GM21825 (cell line): ENCODE data around the gene MAN1C1.

ENCODE experiments used
- ATAC-seq: cut with Tn5 transposase; IDR thresholded peaks from one replicate; pipeline ENCODE4 v1.9.1; 2021; ENCODE audit warnings: mild to moderate bottlenecking, moderate library complexity; ENCODE audit not compliant: unreplicated experiment

MAN1C1 gene

DNA sequence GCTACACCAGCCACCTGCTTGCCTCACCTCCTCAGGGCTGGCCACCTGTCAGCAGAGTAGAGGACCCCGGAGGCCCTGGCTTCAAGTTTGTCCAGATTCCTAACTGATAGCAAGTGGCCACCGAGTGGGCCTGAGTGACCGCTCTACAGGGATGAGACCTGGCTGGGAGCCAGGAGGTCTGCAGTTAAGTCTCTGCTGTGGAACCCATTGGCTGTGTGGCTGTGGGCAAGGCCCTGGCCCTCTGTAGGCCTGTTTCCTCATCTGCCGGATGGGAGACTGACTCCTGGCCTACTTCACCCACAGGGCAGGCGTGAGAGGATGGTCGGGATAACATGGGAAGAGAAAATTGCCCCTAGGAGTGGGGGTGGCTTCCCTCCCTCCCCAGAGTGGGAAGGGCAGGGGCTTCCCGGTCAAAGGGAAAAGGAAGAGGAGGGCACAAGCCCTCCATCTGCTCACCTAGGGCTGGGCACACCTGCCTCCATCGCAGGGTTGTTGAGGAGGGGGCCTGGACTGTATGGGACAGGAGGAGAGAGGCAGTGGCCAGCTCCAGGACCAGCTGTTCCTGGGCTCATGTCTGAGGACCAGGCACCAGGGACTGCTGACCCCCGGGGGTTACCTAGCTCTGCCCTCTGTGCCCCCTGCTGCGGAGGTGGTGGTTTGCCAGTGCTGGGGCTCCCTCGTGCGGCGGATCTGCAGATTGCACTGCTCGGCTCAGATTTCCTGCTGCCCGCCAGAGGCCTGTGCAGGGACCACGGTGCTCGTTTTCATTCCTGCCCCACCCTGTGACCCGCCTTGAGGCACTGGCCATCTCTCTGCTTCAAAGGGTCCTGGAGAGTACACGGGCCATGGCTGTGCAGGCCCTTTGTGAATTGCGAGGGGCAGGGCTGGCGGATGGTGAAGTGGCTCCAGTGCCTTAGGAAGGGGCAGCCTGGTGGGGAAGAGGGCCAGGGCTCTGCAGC is 194.0 kb downstream of the MAN1C1 start:
- ATAC-seq: no peak

DNA sequence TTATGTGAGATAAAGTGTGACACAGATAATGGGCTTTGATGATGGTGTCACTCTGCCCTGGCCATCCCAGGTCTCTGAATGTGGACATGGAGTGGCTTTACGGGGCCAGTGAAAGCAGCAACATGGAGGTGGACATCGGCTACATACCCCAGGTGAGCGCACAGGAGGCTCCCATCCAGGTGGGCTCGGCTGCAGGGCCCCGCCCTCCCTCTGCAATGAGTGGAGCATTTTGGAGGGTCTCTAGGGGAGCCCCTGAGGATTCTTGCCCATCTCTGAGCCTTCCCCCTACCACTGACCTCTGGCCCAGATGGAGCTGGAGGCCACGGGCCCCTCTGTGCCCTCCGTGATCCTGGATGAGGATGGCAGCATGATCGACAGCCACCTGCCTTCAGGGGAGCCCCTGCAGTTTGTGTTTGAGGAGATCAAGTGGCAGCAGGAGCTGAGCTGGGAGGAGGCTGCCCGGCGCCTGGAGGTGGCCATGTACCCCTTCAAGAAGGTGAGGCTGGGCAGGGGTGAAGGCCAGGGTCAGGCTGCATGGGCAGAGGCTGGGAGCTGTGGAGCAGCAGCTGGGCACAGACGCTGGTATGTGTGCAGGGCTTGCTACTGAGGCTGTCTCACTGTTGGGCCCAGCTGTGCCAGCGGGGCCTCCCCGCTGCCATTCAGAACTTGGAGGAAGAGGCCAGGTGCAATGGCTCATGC is 194.9 kb downstream of the MAN1C1 start:
- ATAC-seq: no peak

DNA sequence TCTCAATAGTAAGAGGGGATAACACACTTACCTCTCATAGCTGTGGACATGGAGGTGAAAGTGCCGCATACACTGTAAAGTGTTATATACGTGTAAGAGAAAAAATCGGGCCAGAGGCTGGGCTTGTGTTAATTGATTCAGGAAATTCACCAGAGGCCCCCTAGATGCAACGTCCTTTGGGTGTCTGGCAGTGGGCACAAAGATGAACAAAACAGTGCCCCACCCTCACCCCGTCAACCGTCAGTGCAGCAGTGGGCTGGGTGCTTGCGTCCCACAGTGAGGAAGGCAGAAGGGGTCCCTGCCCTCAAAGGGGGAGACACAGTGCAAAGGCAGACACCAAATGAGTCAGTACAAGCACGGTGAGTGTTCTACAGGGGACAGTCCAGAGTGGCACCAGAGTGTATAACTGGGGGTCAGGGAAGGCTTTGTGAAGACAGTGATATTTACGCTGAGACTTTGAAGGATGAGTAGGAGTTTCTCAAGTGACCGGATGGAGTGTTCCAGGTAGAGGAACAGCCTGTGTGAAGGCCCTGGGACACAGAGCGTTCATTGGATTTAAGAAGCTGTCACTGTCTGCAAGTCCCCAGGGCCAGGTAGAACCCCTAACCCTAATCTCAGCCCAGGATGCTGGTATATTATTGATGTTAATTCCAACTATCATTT is 196.6 kb downstream of the MAN1C1 start:
- ATAC-seq: no peak

DNA sequence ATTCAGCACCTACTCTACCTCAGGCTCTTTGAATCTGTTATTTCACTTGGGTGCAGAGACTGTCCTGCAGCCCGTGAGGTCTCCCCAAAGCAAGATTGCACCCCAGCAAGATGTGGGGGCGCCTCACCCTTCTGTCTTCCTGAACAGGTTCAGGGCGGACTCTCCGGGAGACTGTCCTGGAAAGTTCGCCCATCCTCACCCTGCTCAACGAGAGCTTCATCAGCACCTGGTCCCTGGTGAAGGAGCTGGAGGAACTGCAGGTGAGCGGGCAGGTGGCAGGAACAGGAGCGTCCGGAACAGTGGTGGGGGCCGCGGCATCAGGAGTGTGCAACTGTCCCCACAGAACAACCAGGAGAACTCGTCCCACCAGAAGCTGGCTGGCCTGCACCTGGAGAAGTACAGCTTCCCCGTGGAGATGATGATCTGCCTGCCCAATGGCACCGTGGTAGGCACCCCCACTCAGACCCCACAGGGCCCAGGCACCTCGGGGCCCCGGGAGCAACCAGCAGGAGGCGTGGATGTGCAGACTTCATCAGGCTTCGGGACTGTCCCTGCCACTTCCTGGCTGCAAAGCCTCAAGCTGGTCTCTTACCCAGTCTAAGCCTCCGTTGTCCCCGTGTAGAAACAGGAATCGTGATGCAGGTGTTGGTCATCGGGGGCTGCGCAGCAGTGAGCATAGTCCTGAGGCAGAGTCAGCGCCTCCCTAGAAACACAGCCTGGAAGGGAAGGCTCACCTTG is 197.3 kb downstream of the MAN1C1 start:
- no peak for ATAC-seq

DNA sequence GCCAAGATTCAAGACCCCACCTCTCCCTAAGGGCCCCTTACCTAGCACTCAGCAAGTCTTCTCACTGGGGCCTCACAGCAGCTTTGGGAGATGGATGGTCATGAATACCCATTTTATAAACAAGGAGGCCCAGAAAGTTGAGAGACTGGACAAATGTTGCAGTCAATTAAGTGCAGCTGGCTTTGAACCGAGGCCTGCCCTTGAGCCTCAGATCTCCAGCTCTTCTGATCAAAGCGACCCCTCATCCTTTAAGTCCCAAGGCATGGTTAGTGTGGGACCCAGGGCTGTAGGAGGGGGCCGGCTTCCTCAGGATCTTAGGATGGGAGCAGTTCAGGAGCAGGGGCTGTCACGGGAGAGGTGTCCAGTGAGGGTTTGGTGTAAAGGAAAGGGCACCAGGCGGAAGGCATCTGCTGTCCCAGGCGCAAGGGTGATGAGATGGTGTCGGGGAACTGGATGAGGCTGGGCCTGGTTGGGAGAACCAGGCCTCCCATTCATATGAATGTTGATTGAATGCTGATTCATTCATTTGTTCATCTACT is 198.0 kb downstream of the MAN1C1 start:
- ATAC-seq: no peak

DNA sequence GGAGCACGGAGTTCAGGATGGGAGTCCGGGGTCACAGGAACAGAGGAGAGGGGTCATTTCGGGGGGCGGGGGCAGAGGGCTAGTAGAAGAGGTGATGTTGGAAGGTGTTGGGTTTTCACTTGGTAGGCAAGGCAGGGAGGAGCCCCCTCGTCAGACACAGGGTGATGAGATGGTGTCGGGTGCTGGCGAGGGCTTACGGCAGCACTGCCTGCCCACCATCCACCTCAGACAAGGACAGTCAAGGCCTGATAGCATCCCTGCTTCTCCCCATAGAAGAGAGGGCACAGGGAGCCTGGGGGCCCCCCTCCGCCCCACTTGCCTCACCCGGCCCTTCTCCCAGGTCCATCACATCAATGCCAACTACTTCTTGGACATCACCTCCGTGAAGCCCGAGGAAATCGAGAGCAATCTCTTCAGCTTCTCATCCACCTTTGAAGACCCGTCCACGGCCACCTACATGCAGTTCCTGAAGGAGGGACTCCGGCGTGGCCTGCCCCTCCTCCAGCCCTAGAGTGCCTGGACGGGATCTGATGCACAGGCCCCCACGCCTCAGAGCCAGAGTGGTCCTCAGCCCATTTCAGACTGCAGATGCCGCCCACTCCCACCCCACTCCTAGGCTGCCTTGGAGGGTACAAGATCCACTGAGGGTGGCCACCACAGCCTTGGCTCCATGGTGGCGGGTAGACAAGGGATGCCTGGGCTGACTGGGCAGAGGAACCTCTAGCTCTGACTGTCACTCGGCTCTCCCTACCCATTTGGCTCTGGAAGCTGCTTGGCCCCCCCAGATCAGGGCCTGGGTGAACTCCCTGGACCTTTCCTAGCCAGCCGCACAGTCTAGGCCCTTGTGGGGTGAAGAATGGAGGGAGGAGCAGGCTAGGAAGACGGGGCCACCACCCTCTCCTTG is 198.9 kb downstream of the MAN1C1 start:
- no peak for ATAC-seq

DNA sequence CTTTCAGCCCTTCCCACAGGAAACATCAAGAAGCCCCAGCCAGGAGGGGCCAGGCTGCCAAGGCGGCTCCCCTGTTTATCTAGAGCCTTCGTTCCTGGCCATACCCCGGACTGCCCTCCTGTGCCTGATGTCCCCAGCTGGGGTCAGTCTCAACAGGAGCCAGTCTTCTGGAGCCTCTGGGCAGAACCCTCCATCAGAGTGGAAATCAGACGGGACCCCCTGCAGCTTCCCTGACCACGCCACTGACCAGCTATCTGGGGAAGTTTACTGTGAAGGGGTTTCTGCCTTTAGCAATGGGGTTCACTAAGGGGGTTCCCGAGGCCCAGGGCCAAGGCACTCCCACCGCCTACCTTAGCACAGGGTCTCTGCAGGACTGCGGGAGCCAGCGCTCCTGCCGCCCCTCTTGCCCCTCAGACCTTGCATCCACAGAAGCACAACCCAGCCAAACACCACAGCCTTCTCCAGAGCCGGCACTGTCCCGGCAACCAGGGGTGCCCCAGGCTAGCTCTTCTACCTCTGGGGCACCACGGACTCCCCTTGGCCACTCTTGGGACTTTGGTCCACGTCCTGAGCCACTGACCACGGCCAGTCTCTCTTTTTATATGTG is 199.6 kb downstream of the MAN1C1 start:
- ATAC-seq: no peak

DNA sequence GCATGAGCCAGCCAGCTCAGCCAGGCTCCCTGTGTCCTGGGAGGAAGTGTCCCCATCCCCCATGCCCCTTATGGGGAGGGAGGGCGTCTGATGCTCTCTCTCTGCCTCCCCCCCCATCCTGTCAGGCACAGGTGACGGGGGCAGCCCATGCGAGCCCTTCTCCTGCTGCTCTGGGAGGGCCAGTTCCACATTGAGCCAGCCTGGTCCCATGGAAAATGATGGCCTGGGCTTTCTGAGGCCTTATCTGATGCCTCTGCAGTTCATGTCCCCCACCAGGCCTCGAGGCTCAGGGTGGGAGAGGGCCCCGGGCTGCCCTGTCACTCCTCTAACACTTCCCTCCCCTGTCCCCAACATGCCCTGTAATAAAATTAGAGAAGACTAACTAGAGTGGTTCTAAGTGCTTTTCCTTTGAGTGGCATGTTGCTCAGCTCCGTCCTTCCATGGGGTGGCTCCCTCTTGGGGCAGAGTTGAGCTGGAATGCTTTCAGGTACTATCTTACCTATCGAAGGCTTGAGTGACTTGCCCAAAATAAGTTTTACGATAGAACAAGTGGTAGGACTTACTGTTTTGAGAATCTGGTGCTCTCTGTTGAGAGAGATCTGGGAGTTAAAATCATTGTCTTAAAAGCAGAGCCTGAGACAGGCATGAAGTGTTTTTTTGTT is 201.4 kb downstream of the MAN1C1 start:
- ATAC-seq: no peak

DNA sequence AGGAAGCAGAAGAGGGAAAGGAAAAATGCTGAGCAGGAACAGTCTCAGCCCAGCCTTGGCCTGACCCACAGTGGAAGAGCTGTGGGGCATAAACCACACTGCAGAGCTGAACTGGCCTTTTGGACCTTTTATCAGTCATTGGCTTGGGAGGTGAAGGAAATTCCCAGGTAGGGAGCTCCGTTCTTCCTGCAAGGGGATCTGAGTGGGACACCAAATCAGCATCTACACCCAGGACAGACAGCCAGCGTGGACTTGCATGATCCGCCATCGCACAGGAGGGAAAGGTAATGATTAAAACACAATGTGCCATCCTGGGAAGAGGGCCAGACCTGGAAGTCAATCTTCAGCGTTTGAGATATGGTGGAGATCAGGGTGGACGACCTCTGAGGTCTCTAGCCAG is 202.0 kb downstream of the MAN1C1 start:
- no peak for ATAC-seq

DNA sequence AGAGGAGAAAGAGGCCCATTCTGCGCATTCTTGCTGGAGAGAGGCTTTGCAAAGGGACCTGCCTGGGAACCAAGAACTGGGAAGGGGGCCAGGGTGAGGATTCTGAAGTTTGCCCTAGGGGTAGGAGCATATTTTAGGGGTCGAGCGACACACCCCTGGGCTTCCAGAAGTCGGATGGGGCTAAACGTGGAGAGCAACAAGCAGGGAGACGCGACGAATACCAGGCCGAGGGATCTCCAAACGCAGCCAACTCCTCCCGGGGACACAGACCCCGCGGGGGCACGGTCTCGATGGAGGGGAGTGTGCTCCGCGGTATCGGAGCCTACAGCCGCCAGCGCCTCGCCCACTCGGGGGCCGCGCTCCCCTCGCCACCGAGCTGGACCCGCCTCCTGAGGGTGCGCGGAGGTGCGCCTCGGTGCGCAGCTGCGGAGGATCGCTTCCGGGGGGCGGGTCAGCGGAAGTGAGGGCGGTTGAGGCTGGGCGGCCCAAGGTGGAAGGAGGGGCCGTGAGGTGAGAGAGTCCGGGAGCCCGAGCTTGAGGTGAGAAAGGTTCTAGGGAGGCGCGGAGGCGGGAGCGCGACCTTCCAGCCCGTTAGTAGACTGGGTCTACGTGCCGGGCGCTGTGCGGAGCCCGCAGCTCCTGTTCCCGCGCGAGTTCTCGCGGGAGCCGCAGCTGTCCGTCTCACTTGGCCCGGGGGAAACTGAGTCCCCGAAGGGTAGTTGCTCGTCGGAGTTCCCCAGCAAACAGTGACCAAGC is 203.1 kb downstream of the MAN1C1 start, which contains the start of gene MTFR1L:
Gene MTFR1L (plus strand): TSS at position 464 of the 756 bp plus-strand sequence. CDS start 3,151 bp downstream, outside the sequence.
- peak; percentile 78 for ATAC-seq

DNA sequence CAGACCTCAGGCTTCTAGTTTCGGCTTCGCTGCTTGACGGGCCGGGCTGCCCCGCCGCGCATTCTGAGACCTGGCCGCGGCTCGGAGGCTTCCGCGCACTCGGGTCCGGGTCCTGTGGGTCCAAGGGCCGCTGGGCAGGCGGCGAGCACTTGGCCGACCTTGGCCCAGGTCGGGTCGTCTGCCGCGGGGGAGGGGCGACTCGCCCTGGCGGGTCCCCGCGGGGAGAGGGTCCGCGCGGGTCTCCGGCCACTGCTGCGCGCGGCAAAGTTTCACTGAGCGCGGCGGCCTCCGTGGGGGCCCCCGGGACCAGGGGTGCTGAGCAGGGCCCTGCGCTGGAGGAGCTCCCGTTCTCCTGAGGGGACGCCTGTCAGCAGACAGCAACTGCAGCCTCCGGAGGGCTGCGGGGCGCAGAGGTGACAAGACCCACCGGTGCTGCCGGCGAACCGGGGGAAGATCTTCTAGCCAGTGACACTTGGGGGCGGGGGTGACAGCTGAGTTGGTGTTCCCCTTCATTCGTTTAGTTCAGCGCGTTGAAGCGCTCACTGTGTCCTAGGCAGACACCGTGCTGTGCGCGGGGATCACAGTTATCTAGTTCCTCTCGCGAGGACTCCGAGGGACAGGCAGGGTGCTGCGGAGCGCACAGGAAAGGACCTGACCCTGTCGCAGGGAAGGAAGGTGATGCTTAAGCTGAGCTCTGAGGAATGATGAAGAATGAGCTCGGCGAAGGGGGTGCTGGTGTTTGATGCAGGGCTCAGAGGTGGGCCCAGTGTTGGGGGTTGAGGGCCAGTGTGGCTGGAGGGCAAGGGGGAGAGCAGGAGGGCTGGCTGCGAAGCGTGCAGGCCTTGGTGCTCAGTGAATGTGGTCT is 203.9 kb downstream of the MAN1C1 start:
- ATAC-seq: peak; percentile 40

DNA sequence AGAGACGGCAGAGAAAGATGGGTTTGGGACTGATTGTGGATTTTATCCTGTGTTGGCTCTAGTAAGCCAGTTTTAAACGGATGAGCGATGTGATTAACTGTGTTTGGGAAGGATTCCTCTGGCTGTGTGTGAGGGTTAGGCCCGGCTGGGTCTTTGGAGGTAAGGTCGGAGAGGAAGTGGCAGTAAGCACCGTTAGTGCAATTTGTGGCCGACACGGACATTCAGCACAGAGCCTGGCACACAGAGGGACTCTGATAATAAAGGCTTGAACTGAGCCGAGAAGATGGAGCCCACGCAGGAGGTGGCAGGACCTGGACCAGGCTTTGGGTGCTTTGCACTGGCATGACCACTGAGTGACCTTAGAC is 204.5 kb downstream of the MAN1C1 start:
- no peak for ATAC-seq

DNA sequence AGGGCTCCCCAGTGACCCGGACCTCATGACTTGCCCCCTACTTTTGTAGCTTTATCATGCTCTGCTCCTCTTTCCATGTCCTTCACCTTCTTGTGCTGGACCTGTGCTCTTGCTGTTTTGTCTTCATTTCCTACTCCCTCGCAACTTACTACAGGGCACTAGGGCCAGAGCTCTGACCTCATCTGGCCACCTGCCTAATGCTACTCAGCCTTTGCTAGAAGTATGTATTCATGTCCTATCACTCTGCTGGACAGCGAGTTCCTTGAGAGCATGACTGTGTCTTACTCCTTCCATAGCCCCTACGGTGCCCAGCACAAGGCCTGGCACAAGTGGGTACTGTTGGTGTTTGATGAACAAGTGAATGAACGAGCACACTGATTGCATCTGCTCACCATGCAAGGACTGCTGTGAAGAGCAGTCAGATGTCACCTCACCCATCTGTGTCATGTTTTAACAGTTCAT is 205.1 kb downstream of the MAN1C1 start:
- ATAC-seq: no peak

DNA sequence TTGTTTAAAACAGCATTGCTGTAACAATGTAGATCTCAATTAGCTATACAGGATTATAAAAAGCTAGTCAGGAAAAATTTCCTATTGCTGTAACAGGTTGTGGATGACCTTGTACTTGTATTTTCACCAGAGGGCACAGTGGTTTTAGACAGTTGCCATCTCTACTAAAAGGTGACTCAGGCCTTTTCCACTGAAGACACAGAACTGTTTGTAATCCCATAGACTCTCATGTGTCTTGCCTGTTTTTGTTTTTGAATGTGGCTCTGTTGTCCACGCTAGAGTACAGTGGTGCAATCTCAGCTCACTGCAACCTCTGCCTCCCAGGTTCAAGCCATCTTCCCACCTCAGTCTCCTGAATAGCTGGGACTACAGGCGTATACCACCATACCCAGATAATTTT is 209.0 kb downstream of the MAN1C1 start:
- ATAC-seq: no peak

DNA sequence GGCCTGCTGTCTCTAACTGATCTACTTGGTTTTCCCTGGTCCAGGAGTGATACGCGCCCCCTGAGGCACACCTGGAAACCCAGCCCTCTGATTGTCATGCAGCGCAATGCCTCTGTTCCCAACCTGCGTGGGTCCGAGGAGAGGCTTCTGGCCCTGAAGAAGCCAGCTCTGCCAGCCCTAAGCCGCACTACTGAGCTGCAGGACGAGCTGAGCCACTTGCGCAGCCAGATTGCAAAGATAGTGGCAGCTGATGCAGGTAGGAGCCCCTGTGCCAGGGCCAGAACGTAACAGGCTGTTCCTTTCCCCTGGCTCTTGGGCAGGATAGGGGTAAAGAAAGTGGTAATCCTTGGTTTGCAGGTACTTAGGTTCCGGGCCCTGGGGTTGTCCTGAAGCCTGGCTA is 210.0 kb downstream of the MAN1C1 start:
- ATAC-seq: no peak

DNA sequence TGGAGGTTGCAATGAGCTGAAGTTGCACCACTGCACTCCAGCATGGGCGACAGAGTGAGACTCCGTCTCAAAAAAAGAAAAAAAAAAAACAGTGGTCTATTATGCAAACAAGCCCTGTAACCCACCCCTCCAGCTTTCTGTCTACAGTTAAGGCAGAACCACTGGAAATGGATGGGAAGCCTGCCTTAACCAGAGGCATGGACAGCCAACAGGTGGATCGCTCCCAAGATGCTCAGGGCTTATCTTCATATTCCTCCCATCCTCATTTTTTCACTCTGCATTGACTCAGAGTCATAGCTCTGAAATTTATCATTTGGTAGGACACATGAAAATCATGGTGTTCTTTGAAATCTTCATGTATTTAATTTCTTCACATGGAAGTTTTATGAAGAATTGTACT is 211.9 kb downstream of the MAN1C1 start:
- no peak for ATAC-seq

DNA sequence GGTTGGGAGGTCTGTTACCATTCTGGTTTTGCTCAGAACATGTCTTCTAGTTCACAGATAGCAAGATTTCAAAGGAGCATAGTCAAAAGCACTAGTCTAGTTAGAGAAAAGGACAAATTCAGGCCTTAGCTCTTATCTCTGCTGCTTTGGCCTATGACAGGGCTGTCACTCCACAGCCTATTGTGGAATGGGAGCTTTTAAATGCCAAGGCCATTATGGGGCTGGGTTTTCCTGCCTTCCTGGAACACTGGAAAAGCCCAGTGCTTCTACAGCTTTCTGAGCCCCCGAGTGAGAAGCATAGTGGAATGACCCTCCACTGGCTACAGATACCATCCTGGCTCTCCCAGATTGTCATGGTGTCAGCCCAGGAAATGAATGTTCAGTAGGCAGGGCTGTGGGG is 212.5 kb downstream of the MAN1C1 start:
- no peak for ATAC-seq
